Transverse colon (tissue), 4 donors: ENCODE measurements around the gene MTREX.

Experiments used
- CTCF ChIP-seq, 5 experiments: fragments of 200-600 bp in 3 of 5; fragments of 450-650 bp in 2 of 5; sonication (generic) in 3 of 5; IDR thresholded peaks; 1 replicate in 2 of 5; 2 replicates in 3 of 5; pipeline ENCODE4 v1.5.1; 2016 to 2017; ENCODE audit warnings: antibody characterized with exemption in 5 of 5, inconsistent platforms in 3 of 5, mild to moderate bottlenecking in 2 of 5, moderate library complexity in 1 of 5
- EP300 ChIP-seq: sonication (generic); formaldehyde crosslinking; IDR thresholded peaks from one replicate; pipeline ENCODE4 v1.6.1; 2017; ENCODE audit warnings: antibody characterized with exemption, low read depth
- POLR2A ChIP-seq: fragments of 450-650 bp; IDR thresholded peaks from one replicate; pipeline ENCODE4 v1.6.1; 2016; ENCODE audit warnings: antibody characterized with exemption, mild to moderate bottlenecking, moderate library complexity
- POLR2AphosphoS5 ChIP-seq, 3 donors: sonication (generic); formaldehyde crosslinking; IDR thresholded peaks; one replicate each; pipeline ENCODE4 v1.6.1; 2016; ENCODE audit warnings: antibody characterized with exemption in 3 of 3

- TF ChIP-seq CTCF (IDR thresholded peaks at IDR 0.05) (no peak), POLR2A (no peak), EP300 (no peak), POLR2AphosphoS5 (IDR thresholded peaks at IDR 0.05) (no peak)
Measured at GRCh38 chr5:55406292-55406691, 98.5 kb downstream of the MTREX start.
